ENCODE results near the gene USF2. TPM values are rescaled to one million over a fixed set of nuclear protein-coding genes. Genes with fewer than 3 reads are reported as not detected.

The USF2 gene
- total RNA-seq, 2 donors from 2014 or later: 130 to 147 TPM

DNA sequence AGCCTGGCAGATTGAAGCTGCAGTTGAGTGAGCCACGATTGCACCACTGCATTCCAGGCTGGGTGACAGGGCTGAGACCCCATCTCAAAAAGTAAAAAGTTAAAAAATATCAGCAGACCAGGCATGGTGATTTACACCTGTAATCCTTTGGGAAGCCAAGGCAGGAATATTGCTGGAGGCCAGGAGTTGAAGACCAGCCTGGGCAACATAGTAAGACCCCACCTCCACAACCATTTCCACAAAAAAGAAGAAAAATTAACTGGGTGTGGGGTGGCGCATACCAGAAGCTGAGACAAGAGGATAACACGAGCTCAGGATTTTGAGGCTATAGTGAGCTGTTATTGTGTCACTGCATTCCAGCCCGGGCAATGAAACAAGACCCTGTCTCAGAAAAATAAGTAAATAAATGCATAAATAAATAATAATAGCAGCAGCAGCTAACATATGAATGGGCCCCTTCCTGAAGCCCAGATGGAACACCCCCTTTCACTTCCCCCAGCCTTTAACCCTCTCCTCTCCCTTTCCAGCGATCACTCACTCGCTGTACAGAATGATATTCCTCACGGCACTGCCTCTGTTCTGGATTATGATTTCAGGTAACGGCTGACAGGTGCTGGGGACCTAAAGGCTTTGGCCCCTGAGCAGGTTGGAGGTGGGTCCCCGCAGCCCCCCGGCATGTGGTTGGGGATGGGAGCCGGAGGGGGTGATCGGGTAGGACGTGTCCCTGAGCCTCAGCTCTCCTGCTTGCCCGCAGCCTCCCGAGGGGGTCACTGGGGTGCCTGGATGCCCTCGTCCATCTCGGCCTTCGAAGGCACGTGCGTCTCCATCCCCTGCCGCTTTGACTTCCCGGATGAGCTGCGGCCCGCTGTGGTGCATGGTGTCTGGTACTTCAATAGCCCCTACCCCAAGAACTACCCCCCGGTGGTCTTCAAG lies 26.4 kb downstream of the USF2 start:
- intact Hi-C loops (cut with DNase I): no loop called here
- no peak for ATAC-seq

DNA sequence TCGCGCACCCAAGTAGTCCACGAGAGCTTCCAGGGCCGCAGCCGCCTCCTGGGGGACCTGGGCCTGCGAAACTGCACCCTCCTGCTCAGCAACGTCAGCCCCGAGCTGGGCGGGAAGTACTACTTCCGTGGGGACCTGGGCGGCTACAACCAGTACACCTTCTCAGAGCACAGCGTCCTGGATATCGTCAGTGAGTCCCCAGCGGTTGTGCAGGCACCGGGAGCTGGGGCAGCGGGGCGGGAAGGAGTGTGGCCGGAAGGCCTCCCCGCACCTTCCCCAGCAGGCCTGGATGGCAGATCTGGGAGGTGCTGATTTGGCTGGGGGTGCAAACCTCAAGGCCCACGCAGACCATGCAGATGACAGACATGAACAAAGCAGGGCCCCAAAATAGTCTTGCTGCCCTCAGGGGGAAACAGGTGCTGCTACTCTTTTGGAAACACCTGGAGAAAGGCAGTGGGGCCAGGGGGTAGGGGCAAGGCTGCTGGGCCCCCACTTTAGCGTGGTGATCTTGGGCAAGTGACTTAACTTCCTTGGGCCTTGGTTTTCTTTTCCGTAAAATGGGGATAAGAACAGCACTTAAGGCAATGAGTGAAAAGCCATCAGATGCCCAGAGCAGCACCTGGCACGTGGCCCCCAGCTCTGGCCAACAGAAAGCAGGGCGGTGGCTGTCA lies 27.2 kb downstream of the USF2 start:
- ATAC-seq (no peak), DNase-seq (no peak)
- intact Hi-C loops (cut with DNase I): no loop called here

More for the DNA sequence above, 26.4 kb downstream of the USF2 start:
- DNase-seq: no peak

DNA sequence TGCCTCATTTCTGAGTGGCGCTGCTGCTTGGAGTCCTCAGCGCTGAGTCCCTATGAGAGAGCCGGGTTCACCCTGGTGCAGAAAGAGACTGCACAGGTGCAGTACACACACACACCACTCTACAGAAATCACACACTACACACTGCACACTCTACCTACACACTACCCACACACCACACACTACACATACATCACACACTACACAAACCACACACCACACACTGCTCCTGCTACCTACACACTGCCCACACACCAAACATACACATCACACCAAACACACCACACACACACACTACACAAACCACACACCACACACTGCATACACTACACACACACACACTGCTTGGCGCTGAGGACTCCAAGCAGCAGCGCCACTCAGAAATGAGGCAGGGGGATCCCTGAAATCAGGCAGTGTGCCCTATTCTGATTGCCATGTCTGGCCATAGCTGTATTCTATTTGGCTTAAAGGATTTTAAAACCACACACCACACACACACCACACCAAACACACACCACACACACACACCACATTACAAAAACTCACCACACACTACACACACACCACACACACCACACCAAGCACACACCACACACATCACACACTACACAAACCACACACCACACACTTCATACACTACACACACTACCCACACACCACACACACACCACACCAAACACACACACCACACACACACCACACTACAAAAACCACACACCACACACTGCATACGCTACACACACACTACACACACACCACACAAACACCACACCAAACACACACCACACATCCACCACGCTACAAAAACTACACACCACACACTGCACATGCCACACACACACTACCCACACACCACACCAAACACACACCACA lies 28.1 kb downstream of the USF2 start:
- intact Hi-C loops (cut with DNase I): no loop called here
- ATAC-seq (no peak), DNase-seq (no peak)

DNA sequence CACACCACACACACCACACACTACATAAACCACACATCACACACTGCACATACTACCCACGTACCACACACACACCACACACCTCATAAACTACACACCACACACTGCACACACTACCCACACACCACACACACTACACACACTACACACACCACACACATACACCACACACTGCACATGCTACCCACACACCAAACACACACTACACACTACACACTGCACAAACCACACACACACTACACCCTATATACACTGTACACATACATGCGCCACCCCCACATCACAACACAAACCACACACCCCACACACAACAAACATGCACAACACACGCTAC lies 28.7 kb downstream of the USF2 start:
- intact Hi-C loops (cut with DNase I): no loop called here
- DNase-seq (no peak), ATAC-seq (no peak)

DNA sequence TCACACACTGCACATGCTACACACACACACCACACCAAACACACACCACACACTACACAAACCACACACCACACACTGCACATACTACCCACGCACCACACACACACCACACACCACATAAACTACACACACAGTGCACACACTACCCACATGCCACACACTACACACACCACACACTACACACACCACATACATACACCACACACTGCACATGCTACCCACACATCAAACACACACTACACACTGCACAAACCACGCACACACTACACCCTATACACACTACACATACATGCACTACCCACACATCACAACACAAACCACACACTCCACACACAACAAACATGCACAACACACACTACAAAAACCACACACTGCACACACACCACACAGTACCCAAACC lies 29.2 kb downstream of the USF2 start:
- no peak for DNase-seq
- intact Hi-C loops (cut with DNase I): no loop called here
- no peak for ATAC-seq

DNA sequence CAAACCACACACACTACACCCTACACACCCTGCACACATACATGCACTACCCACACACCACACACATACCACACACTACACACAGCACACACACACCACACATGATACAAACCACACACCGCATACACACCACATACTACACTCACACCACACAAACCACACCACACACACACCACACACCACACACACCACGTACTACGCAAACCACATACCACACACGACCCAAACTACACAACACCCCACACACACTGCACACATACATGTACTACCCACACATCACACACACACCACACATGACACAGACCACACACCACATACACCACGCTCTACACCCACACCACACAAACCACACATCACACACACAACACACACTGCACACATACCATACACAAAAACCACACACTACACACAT lies 29.8 kb downstream of the USF2 start:
- ATAC-seq (no peak), DNase-seq (no peak)
- intact Hi-C loops (cut with DNase I): no loop called here

DNA sequence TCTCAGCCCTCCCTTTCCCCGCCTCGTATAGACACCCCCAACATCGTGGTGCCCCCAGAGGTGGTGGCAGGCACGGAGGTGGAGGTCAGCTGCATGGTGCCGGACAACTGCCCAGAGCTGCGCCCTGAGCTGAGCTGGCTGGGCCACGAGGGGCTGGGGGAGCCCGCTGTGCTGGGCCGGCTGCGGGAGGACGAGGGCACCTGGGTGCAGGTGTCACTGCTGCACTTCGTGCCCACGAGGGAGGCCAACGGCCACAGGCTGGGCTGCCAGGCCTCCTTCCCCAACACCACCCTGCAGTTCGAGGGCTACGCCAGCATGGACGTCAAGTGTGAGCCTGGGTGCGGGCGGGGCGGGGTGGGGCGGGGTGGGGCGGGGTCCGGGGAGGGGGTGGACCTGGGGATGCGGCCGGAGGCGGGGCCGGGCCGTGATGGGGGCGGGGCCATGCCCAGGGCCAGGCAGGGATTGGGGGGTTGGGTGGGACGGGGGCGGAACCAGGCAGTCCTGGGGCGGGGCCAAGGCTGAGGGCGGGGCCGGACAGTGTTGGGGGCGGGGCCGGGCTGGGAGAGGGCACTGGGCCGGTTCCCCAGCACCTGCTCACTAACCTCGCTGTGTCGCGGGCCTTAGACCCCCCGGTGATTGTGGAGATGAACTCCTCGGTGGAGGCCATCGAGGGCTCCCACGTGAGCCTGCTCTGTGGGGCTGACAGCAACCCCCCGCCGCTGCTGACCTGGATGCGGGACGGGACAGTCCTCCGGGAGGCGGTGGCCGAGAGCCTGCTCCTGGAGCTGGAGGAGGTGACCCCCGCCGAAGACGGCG lies 31.0 kb downstream of the USF2 start:
- peak; percentile 23 to 50 for ATAC-seq
- no peak for DNase-seq
- intact Hi-C loops (cut with DNase I): no loop called here

DNA sequence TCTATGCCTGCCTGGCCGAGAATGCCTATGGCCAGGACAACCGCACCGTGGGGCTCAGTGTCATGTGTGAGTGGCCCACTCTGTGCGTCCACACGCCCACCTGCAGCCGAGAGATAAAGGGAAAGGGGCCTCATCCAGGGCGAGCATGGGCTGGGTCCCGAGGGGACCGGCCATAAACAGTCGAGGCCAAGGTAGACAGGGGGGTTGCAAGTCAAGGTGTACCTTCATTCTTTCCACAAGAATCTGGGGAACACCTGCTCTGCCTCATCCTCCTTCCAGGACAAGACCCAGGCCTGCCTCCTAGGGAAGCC lies 31.5 kb downstream of the USF2 start:
- intact Hi-C loops (cut with DNase I): no loop called here
- ATAC-seq (no peak), DNase-seq (no peak)

DNA sequence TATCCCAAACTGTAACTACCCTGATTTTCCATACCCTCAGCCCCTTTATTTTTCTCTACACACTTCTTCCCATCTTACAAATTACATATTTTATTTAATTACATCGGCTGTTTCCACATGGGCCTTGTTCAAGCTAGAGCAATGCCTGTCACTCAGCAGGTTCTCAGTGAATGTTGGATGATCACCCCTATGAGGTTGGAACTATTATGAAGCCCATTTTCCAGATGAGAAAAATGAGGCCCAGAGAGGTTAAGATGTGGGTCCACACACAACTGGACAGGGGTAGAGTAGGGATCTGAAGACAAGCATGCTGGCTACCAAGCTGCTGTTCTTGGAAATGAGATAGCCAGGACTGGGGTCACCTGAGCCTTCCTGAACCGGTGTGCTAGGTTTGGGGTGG lies 33.2 kb downstream of the USF2 start:
- ATAC-seq (no peak), DNase-seq (no peak)
- intact Hi-C loops (cut with DNase I): no loop called here

DNA sequence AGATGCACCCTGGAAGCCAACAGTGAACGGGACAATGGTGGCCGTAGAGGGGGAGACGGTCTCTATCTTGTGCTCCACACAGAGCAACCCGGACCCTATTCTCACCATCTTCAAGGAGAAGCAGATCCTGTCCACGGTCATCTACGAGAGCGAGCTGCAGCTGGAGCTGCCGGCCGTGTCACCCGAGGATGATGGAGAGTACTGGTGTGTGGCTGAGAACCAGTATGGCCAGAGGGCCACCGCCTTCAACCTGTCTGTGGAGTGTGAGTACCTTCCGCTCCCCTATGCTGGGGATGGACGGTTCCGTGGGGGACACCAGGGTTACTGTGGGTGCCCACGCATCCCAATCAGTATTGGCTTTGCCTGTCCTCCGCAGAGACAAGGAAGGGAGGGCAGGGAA lies 33.7 kb downstream of the USF2 start:
- intact Hi-C loops (cut with DNase I): no loop called here
- no peak for ATAC-seq
- no peak for DNase-seq

DNA sequence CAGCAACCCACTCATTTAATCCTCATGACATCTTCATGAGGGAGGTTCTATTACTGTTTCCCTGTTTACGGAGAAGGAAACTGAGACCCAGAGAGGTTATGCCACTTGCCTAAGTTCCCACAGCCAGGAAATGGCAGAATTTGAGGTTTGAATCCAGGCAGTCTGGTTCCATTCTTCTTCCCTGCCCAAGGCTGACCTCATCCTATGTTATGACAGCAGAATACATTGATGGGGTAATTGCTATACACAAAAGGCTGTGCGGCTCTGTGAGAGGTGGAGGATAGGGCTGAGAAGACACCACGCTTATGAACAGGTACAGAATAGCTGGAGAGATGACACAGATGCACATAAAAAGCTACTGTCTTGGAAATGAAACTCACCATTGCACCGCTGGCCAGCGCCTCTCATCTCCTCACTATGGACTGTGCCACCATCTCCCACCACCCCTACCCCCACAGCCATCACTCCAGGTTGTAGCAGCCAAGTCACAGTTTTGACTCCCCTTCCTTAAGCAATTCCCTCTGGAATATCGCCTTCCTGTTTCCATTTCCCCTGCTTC lies 34.7 kb downstream of the USF2 start:
- ATAC-seq: no peak
- DNase-seq: no peak
- intact Hi-C loops (cut with DNase I): no loop called here

DNA sequence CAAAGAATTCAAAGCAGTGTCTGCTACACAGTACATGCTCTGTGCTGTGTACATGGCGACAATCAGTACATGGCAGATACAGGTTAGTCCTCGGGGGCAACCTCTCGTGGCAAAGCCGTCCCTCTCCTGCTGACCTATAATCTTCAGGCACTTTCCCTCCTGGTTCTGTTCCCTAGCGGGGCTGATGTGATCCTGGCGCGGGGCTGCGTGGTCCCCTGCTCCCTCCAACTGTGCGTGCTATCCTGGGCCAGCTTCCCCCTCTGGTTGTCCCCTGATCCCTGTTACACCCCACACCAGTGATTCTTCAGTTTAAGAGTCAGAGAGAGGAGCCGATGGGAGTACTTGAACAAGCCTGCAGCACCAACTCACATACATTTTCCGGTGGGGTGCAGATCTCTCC lies 35.3 kb downstream of the USF2 start:
- DNase-seq (no peak), ATAC-seq (no peak)
- intact Hi-C loops (cut with DNase I): no loop called here

DNA sequence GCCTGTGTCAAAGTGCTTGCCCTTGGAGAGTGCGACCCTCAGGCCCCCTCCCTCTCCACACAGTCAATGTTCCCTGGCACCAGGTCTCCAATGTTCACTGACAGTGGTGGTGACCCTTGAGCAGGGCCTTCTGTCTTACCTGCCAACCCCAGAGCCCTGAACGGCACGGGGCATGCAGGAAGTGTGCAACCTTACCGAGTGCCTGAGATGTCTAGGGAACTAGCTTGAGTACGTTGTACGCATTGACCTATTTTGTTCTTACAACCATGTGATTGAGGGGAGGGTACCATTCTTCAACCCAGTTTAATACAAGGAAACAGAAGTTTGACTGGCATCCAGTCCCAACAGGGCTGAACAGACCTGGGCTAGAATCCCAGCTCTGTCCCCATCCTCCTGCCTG lies 36.4 kb downstream of the USF2 start:
- intact Hi-C loops (cut with DNase I): no loop called here
- DNase-seq (no peak), ATAC-seq (no peak)

DNA sequence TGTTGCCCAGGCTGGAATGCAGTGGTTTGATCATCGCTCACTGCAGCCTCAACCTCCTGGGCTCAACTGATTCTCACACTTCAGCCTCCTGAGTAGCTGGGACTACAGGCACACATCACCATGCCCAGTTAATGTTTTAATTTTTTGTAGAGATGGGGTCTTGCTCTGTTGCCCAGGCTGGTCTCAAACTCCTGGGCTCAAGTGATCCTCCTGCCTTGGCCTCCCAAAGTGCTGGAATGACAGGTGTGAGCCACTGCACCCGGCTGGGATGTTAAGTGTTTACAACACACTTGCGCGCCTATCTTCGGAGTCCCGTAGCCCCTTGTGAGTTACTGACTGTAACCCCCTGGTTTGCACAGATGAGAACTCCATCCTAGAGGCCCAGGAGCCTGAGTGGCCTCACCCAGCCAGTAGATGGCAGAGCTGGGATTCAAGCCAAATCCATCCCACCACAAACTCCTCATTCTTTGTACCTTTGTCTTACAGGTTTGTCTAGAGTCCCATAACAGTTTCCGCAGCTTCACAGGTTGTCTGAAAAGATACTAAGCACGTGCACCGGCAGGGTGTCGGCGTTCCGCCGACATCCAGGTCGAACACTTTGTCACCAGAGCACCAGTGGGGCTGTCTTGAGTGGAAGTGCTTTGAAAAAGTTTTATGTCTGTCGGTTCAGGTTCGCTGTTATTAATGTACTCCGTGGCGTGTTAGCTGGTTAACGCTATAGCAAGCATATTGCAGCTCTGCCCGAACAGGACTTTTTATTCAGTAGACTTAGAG lies 37.9 kb downstream of the USF2 start:
- no peak for DNase-seq
- intact Hi-C loops (cut with DNase I): no loop called here

DNA sequence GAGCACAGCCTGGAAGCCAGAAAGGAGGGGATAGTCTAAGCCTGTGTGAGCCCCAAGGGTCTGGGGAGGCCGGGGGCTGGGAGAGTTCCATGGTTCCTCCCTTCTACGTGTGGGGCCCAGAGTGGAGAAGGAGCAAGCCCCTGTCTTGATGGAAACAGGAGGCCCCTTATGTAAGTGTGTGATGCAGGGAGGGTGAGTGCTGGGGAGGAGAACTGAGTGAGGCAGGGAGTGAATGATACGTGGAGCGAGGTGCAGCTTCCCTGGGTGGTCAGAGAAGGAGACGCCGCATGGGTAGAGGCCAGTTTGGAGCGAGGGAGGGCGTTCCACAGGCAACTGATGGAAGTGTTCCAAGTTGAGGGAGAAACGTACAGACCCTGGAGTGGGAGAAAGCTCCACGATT lies 39.2 kb downstream of the USF2 start:
- intact Hi-C loops (cut with DNase I): no loop called here
- no peak for DNase-seq
- ATAC-seq: no peak

More for the DNA sequence above, 37.9 kb downstream of the USF2 start:
- no peak for ATAC-seq

DNA sequence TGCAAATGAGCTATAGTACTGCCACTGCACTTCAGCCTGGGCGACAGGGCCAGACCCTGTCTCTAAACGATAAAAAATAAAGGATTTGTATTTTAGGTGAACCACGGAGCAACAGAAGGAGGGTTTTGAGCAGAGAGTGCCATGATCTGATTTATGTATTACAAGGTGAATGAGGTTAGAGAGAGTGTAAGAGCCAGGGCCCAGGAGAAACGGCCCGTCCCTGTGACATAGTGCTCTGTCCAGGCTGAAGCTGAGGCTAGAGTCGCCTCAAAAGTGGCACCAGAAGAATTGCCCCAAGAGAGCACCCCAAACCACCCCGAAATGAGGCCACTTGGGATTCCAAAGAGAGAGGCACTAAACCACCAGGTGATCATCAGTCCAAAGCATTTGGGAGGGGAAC lies 40.1 kb downstream of the USF2 start:
- no peak for ATAC-seq
- intact Hi-C loops (cut with DNase I): no loop called here
- no peak for DNase-seq

DNA sequence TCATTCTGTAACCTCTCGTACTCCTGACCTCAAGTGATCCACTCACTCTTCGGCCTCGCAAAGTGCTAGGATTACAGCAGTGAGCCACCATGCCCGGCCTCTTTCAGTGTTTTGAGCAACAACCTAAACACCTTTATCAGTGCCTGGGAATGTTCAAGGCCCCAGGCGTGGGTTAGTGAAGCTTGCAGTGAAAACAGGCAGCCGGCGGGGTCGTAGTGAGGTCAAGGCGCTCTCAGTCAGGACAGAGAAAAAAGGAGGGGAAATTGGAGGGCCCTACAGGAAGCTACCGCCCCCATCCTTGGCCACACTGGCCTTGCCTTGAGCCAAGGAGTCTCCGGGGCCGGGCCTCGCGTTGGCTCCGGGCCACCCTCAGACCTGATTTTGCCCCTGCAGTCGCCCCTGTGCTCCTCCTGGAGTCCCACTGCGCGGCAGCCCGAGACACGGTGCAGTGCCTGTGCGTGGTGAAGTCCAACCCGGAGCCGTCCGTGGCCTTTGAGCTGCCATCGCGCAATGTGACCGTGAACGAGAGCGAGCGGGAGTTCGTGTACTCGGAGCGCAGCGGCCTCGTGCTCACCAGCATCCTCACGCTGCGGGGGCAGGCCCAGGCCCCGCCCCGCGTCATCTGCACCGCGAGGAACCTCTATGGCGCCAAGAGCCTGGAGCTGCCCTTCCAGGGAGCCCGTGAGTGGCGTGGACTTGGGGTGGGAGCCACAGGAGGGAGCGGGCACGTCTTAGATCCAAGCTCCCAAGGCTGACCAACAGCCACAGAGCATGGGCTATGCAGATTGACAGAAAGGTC lies 40.9 kb downstream of the USF2 start:
- peak; percentile 40 for DNase-seq
- peak; percentile 70 to 78 for ATAC-seq
- intact Hi-C loops (cut with DNase I): no loop called here

Measured in left cardiac atrium (tissue), 4 donors.